ENCODE results near the gene CMTR1.

The CMTR1 gene

DNA sequence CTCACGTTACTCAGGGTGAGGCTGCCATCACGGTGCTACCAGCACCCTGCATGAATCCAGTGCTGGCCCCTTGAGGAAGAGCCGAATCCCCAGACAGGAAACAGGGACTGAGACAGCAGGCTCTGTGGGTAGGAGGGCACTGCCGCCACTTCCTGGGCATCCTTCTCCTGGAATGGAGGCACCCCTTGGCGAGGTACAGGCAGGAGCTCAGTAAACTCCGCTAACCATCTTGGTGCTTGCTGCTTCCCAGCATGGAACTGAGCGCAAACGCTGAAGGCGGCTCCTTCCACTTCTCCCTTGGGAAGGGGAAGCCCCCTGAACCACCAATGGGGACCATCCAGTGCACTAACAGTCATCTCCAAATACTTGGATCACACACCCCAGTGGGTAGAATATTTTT, 80.1 kb downstream of the CMTR1 start:
- no peak for DNase-seq (ENCODE audit: low read depth in 2 of 2)

DNA sequence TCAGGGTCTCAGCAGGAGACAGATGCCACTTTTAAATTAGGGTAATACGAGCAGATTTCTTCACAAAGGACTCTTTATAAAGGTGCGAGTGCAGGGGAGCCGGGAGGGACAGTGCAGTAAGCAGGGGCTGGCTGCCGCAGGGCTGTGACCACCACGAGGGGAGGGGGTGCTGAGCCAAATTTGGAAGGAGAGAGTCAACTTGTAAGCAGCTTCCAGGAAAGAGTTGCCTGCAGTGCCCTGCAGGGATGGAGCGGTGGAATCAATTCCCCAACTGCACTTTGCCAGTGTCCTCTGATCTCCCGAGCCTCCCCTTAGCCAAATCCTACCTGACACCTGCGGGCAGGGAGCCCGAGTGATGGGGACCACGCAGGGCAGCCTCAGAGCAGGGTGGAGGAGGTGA, 80.6 kb downstream of the CMTR1 start:
- no peak for DNase-seq (ENCODE audit: low read depth in 2 of 2)

DNA sequence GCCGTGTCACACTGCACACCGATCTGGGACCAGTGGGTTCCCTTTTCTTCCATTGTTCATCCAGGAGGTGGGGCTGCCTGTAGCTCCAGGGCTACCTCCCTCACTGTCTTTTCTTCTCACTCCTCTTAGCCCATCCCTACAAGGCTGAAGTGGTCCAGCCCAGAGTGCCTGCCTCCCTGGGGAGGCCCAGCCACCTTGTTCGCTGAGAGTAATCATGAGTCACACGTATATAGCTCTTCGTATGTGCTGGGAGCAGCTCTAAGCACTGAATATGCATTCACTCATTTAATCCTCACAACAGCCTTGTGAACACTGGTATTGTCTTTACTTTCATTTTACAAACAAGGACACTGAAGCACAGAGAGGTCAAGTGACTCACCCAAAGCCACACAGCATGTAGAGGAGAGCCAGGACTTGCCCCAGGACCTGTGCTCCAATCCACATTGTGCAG, 81.3 kb downstream of the CMTR1 start:
- no peak for DNase-seq (ENCODE audit: low read depth in 2 of 2)

DNA sequence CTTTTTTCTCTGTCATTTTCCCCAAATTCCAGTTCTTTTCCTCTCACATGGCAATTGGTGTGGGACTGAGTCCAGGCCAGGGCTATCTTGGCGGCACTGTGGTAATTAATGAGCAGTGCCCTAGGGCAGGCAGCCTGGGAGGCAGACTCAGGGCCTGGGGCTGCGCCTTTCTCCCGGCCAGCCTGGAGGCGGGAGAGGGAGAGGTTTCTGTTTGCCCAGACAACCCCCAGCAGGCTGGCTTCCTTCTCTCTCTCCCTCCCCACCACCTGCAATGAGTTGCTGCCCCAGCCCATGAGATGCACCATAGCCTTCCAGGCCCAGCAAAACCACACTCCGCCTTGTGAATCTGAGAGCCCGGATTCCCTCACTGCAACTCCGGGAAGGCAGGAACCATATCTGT, 81.8 kb downstream of the CMTR1 start:
- DNase-seq (ENCODE audit: low read depth in 2 of 2), result no peak

DNA sequence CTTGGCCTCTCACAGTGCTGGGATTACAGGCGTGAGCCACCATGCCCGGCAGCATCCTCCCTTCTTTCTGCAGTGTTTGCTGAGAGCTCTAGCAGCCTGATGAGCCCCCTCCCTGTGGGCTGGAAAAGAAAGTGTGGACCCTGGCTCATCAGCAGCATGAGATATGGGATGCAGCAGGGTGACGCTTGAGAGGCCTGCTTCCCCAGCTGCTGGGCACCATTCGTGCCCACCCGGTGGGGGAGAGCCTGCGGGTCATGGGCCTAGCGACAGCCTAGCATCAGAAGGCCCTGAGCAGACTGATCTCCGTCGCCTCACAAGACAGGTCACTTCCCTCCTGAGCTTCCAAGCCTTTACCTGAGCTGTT, 82.7 kb downstream of the CMTR1 start:
- DNase-seq (ENCODE audit: low read depth in 2 of 2), result no peak

DNA sequence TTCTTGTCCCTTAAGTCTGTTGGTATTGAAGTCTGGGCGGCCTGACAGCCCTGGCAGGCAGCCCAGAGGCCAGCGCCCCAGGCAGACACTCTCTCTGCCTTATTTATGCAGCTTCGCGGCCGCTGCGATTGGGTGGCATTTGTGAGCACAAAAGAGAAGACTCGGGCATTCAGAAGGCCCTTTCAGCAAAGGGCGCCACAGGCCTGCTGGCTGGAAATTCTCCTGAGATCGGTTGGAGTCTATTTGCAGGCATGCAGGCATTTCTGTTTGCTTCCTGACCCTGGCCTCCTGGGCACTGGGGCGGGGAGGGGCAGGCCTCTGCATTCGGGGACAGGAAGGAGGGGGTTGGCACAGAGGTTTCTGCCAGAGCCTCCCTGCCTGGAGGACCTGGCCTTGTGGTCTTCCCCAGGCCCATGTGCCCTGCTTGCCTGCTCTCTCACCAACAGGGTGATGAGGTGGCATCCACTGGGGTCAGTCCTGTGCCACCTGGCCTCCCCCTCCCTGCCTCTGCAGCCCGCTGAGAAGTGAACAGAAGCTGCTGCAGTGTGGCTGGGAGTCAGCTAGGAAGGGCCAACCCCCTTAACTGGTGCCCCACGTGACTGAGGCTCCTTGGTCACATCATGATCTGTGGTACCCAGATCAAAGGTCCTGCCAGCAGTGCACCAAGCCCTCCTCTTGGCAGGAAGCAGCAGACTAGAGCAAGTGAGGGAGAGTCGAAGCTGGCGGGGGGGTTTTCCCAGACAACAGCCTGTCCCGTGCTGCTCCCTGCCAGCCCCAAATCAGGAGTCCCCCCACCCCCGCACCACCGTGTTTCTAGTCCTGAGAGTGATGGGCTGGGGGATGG, 83.3 kb downstream of the CMTR1 start:
- DNase-seq (ENCODE audit: low read depth in 2 of 2), result peak; percentile 62 to 67

DNA sequence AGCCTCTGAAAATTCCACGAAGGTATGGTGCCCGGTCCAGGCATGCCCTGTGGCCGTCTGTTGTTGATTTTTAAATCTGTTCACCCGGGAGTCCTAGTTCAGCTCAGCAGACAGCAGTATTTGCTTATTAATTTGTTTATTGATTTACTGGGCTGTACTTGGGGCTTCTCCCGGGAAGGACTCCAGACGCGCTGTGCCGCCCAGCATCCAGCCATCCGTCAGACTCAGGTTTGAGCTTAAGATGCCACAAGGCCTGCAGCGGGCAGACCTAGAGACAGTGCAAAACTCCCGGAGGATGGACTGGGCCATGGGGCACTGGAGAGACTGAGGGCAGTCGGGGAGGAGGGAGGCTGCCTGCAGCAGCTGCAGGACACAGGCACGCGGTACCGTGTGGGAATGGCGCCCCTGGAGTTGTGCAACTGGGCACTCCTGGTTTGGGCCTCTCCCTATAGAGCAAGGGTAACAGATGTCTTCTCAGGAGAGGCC, 83.9 kb downstream of the CMTR1 start:
- DNase-seq (ENCODE audit: low read depth in 2 of 2), result no peak

DNA sequence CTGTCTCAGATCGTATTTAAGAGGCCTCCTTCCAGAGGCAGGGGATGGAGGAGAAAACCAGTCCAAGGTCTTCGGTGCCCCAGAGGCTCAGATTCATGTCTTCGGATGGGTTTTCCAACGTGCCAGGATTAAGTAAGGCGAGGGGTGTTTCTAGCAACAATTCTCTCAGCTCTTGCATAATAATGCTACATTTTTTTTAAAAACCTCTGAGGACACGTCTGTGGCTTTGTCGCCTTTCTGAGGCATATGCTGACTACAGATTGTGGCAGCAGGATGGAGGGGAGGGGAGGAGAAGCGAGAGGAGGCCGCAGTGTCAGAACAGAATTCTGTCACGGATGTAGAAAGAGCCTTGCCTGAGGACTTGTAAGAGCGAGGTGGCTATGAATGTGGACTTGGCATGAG, 84.4 kb downstream of the CMTR1 start:
- peak; percentile 38 to 55 for DNase-seq (ENCODE audit: low read depth in 2 of 2)

DNA sequence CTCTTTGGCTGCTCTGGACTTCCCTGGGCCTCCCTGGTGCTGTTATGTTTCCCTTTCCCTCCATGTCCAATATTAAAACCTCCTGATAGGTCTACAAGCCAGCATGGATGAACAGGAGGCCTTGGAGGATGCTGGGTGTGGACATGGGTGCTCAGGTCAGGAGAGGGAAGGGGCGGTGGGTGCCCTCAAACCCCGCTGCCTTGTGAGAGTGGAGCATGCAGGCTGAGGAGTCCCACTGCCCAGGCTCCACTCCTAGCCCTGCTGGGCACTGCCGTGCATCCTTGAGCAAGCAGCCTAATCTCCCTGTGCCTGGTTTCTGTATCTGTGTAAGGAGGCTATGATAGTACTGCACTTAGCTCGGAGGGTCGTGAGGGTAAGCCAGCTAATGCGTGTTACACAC, 85.1 kb downstream of the CMTR1 start:
- no peak for DNase-seq (ENCODE audit: low read depth in 2 of 2)

DNA sequence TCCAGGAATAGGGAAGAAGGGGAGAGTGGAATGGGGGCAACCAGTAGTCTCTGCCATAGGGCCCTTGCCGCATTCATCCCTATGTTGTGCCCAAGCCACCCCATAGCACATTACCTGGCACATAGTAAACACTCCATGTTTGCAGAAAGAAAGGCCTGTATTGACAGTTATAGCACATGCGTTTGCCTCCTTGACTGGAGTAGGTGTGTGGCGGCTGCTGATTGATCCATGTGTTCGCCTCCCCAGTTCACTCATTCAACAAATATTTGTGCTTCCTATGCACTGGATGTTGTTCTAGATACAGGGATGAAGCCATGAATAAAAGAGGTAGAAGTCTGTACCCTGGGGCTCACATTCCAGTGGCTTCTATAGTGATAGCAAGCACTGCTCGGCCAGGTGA, 86.4 kb downstream of the CMTR1 start:
- DNase-seq (ENCODE audit: low read depth in 2 of 2), result no peak

DNA sequence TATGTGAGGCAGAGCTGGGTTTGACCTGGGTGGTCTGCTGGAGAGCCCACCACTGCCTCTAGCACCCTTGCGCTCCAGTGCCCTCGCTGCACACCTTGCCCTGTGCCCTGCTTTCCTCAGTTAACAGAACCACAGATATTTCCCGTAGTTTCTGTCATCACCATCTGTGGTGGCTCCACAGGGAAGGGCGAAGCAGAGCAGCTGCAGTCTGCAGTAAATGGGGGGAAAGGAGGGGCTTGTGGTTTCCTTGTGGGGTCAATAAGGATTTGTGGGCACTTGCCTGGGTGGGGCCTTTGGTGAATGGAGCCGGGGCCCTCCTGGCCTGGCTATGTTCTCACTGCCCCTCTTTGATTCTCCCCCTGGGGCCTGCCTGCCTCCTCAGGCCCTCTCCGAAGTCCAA, 87.9 kb downstream of the CMTR1 start:
- no peak for DNase-seq (ENCODE audit: low read depth in 2 of 2)

DNA sequence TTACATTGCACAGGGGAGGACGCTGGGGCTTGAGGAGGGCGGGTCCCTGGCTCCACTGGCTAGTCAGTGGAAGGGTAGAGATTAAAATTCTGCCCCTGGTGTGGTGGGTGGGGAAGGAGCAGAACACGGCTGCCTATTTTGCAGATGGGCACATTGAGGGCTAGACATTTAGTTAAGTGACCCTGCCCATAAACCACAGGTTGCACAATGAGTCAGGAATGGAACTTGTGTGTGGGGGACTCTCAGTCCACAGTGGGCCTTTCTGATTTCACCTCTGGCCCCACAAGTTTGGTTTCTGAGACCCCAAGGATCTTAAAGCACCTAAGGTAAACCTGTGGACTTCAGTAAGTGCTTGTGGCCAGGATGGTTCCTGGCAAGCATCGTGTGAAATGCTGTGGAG, 88.7 kb downstream of the CMTR1 start:
- no peak for DNase-seq (ENCODE audit: low read depth in 2 of 2)

DNA sequence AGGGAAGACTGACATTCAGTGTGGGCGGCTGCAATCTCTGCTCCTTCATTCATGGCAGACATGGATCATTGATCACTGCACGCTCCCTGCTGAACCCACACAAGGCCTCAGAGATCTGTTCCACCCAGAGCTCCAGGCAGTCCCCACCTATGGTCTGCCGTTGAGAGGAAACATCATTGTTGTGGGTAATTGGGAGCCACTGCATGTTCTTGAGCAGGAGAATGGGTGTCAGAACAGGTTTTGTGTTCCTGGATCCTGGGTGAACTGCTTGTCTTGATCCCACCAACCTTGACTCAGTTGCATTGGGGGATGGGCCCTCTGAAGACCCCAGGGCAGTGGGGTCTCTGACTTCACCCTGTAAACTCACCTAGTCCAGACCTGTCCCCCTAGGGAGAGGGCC, 89.8 kb downstream of the CMTR1 start:
- no peak for DNase-seq (ENCODE audit: low read depth in 2 of 2)

DNA sequence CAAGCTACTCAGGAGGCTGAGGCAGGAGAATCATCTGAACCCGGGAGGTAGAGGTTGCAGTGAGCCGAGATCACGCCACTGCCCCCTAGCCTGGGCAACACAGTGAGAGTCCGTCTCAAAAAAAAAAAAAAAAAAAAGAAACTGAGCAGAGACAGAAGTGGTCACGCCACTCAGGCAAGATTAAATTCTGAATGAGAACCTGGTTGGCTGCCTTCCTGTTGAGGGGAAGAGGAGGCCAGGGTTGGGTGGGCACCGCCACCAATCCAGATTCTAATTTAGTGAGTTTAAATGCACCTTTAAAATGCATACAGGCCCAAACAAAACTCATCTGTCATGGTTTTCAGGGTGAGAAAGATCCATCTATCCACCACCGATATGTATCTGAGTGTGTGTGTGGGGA, 90.4 kb downstream of the CMTR1 start:
- no peak for DNase-seq (ENCODE audit: low read depth in 2 of 2)

DNA sequence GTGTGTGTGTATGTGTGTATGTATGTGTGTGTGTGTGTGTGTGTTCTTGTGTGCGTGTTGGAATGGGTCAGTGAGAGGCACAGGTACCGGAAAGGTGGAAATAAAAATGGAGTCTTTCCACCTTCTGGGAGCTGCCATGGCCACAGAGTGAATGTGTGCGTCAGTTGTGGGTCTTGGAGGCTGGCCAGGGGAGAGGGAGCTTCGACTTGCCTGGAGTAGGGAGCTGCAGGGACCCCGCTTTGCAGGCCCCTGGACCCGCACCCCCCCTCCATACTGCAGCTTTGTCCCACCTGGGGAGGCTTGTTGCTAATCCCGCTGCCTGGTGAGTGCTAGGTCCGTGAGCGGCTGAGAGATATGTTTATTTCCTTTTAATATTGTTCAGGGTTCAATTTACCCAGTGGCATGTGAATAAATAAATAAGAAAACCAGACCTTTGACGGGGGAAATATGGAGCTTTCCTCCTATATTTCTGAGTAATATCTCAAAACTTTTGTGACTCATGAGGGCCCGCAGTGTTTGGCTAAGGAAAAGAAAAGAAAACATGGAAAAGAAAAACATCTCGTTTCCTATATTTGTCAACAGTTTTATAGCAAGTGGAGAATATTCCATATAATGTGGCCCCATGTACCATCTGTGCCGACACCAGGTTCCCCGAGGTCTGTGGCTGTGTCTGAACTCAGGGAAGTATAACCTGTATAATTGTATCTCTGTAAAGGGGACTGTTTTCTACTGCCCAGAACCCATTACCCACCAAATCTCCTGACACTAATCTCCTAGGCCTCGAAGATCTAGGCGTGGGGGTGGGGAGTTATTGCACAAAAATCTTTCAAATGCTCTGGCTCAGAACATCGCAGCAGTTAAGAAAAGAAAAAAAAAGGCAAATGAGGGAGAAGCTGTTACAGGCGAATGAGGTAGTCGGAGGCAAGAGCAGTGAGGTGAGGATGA, 91.3 kb downstream of the CMTR1 start:
- DNase-seq (ENCODE audit: low read depth in 2 of 2), result no peak

DNA sequence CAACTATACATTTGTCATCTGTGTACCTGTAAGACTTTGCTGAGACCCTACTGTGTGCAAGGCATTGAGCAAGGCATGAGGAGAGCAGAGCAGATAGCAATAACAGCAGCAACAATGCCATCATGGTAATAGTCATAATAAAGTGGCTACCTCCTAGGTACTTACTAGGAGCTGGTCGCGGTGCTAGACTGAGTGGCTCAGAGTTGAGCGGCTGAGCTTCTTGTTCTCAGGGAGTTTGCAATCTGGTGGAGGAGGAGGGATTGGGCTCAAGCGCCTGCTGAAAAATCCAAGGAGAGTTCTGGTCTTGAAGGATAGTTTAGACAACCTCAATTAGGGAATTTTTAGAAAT, 91.9 kb downstream of the CMTR1 start:
- DNase-seq (ENCODE audit: low read depth in 2 of 2), result no peak

DNA sequence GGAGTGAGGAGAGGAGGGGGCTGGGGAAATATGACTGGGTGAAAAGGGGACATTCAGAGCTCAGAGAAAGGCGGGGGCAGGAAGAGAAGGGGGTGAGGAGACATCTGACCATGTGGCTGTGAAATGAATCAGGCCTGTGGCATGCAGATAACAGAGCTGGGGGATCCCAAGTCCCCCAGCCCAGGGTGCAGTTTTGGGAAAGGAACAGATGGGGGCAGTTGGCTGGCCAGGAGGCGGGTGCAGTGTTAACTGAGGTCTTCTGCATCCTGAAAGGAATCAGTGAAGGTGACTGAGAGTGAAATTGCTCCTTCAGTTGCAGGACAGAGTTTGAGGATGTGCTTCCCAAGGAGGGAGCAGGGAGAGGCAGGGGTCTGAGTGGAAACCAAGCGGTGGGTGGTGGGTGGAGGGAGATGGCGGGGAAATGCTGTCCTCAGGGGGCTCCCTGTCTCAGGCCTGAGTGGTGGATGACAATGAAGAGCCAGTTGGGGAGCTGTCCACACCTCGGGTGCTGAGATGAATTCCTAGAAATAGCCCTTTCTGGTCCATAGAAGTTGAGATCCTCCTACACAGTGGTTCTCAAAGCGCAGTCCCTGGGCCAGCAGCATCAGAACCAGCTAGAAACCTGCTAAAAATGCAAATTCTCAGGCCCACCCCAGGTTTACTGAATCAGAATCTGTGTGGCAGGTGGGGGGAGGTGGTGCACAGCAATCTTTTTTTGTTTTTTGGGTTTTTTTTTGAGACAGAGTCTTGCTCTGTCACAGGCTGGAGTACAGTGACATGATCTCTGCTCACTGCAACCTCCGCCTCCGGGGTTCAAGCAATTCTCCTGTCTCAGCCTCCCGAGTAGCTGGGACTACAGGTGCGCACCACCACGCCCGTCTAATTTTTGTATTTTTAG, 92.7 kb downstream of the CMTR1 start:
- DNase-seq (ENCODE audit: low read depth in 2 of 2), result no peak

DNA sequence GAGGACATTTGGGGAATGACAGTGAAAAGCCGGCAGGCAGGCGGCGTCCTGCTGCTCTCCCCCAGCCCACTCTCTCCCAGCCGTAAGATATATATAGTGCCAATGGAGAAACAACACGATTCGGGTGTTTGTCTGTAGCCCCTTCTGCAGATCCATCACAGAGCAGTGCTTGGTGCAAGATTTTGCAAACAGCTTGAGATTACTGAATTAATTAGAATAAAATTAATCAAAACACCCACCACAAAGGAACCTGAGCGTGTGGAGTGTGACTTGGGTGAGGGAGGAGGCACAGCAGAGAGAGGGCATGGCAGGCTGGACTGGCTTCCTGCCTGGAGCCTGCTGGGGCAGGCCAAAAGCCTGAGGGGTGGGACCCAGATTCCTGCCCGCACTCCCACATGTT, 95.5 kb downstream of the CMTR1 start:
- DNase-seq (ENCODE audit: low read depth in 2 of 2), result no peak

DNA sequence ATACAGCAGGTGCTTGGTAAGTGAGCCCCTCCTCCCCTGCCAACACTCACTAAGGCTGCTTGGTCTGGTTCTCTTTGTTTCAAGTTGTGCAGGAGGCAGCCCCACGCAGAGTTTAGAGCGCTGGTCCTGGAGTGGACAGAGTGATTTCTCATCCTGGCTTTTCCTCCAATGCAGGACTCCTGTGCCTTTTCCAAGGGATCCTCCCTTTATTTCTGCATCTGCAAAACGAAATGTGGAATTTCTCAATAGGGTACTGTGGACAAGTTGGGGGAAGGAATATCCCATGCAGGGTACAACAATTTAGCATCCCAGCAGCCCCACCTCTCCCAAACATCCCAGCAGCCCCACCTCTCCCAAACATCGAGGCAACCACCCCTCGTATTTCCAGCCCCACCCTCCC, 97.3 kb downstream of the CMTR1 start:
- no peak for DNase-seq (ENCODE audit: low read depth in 2 of 2)

DNA sequence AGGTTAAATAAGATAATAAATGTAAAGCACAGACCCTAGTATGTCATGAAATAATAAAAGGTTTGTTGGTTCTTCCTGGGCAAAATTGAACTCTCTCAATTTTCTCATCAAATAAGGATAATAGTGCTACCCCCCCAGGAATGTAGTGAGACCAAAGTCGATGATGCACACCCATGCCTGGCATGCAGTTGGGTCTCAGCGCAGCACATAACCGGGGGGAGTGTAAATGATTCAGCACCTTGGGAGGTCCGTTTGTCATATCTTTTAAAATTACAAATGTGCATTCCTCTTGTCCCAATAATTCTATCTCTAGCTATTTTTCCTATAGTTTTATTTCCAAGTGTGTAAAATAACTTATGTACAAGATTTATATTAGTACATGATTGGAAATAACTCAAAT, 98.0 kb downstream of the CMTR1 start:
- DNase-seq (ENCODE audit: low read depth in 2 of 2), result no peak
